ENCODE measurements around the gene NME9. TPM values are rescaled to one million over a fixed set of nuclear protein-coding genes. Genes with fewer than 3 reads are reported as not detected.

NME9 gene
- total RNA-seq, 4 donors from 2014 or later: 1.3 to 5.0 TPM; not detected in 2

DNA sequence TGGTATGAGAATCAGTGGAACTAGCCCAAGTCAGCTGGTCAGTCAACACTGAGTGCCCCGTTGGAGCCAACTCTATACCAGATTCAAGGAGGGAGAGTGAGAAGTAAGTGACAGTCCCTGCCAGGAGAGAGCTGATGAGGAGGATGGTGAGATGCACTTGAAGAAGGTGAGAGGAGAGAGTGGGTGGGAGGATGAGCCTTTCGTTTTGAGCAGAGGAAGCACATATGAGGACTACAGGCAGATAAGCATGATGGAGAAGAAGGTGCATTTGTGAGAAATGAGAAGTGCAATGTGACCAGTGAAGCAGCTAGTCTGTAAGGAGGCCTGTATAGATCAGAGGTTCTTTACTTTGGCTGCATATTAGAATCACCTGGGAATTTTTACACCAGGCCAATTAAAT, 40.4 kb downstream of the NME9 start:
- H3K4me1 ChIP-seq: no peaks in the 10 kb centered on the region
- no peaks in the 10 kb centered on the region for H3K27me3 ChIP-seq
- no peaks in the 10 kb centered on the region for H3K9me3 ChIP-seq
- TF ChIP-seq POLR2A (IDR thresholded peaks at IDR 0.05): no peak
- TF ChIP-seq, protein P1, sequence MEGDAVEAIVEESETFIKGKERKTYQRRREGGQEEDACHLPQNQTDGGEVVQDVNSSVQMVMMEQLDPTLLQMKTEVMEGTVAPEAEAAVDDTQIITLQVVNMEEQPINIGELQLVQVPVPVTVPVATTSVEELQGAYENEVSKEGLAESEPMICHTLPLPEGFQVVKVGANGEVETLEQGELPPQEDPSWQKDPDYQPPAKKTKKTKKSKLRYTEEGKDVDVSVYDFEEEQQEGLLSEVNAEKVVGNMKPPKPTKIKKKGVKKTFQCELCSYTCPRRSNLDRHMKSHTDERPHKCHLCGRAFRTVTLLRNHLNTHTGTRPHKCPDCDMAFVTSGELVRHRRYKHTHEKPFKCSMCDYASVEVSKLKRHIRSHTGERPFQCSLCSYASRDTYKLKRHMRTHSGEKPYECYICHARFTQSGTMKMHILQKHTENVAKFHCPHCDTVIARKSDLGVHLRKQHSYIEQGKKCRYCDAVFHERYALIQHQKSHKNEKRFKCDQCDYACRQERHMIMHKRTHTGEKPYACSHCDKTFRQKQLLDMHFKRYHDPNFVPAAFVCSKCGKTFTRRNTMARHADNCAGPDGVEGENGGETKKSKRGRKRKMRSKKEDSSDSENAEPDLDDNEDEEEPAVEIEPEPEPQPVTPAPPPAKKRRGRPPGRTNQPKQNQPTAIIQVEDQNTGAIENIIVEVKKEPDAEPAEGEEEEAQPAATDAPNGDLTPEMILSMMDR (IDR thresholded peaks at IDR 0.05): no peak
- no peak for DNase-seq
- no peak overlapping the region for H3K4me3 ChIP-seq
- intact Hi-C loops (cut with DNase I; ENCODE audit: low total_unique reads): no loop called here
- H3K27ac ChIP-seq: no peak overlapping the region
- no peaks in the 10 kb centered on the region for H3K36me3 ChIP-seq

DNA sequence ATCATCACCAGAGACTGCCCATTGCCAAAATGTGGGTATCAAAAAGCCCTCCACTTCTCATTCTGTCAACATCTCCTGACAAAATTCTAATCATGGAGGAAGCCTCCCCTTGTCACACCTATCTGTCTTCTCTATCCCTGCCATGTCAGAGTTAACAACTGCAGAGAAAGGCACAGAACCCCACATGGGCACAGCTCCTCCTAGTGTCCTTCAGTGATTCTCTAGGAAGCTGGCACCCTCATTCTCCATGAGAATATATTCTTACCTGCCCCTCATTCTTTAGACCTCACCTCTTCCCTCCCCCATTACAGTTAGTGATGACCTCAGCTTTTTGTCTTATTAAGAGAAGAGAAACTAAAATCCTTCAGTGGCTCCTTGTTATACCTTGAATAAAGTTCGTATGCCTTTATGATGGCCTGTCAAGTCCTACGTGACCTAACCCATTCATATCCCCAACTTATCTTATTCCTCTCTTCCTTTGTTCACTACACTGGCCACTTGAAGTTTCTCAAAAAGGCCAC, 44.6 kb downstream of the NME9 start:
- DNase-seq: no peak
- intact Hi-C loops (cut with DNase I; ENCODE audit: low total_unique reads): no loop called here

DNA sequence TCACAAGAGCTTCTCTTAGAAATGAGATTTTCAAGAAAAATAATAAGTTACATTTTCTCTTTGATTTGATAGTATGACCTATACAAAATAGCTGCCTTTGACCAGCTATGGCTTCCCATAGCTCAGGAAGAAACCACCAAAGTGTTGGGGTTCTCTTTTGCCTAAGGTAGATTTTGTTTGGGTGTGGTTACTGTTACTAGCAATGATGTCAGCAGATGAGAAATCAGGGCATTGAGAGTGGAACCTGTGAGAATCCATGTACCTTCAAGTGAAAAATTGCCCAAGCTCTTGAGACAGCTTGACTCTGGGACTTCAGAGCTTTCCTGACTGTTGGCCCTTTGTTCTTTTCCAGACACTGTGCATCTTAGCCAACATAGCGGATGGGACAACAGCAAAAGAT, 45.6 kb downstream of the NME9 start:
- no peak for DNase-seq
- Histone ChIP-seq H3K4me3 (no peak overlapping the region), H3K4me1 (no peaks in the 10 kb centered on the region), H3K27me3 (no peaks in the 10 kb centered on the region), H3K9me3 (no peaks in the 10 kb centered on the region), H3K27ac (no peak overlapping the region), H3K36me3 (no peaks in the 10 kb centered on the region)
- intact Hi-C loops (cut with DNase I; ENCODE audit: low total_unique reads): no loop called here
- TF ChIP-seq POLR2A (IDR thresholded peaks at IDR 0.05): no peak
- TF ChIP-seq, protein P1 (IDR thresholded peaks at IDR 0.05): no peak

More for the DNA sequence above, 44.6 kb downstream of the NME9 start:
- no peak overlapping the region for H3K4me3 ChIP-seq
- TF ChIP-seq POLR2A (IDR thresholded peaks at IDR 0.05): no peak
- no peak overlapping the region for H3K27ac ChIP-seq
- no peaks in the 10 kb centered on the region for H3K36me3 ChIP-seq
- H3K9me3 ChIP-seq: no peaks in the 10 kb centered on the region
- H3K4me1 ChIP-seq: no peaks in the 10 kb centered on the region
- H3K27me3 ChIP-seq: no peaks in the 10 kb centered on the region

DNA sequence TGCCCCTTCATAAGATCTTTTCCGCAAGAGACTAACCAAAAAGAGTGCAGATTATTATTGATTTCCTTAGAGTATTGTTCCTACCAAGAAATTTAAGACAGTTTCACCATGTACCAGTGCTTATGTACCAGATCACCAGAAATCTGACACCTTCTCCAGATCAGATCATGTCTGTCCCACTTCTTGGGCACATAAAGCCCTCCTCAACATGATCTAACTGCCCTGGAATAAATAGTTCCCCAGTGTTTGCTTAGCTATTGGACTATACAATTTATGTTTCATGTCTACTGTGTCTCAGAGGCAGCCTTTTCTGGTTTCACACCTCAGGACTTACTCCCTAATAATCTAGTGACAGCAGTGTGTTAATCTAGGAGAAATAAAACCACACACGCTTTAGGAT, 46.8 kb downstream of the NME9 start:
- Histone ChIP-seq H3K4me1 (no peaks in the 10 kb centered on the region), H3K27me3 (no peaks in the 10 kb centered on the region), H3K36me3 (no peaks in the 10 kb centered on the region), H3K4me3 (no peak overlapping the region), H3K9me3 (no peaks in the 10 kb centered on the region), H3K27ac (no peak overlapping the region)
- intact Hi-C loops (cut with DNase I; ENCODE audit: low total_unique reads): no loop called here
- no peak for DNase-seq
- TF ChIP-seq, protein P1 (IDR thresholded peaks at IDR 0.05): no peak
- no peak for TF ChIP-seq POLR2A (IDR thresholded peaks at IDR 0.05)

DNA sequence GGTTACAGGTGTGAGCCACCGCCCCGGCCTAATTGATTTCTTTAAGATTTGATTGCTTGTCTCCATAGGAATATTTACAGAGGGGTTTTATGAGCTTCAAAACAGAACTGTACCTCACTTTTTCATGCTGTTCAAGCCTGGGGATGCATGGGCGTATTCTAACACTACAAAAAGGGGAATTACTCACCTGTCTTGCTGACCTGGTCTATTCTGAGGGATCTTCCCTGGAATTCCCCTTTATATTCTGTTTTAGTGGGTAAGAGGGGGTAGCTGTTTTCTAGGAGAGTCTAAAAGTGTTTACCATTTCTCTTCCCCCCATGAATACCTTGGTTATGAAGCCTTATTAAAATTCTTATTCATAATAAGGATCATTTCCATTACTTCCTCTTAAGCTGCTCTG, 48.1 kb downstream of the NME9 start:
- Histone ChIP-seq H3K4me3 (no peak overlapping the region), H3K4me1 (no peaks in the 10 kb centered on the region), H3K36me3 (no peaks in the 10 kb centered on the region), H3K27me3 (no peaks in the 10 kb centered on the region), H3K27ac (no peak overlapping the region), H3K9me3 (no peaks in the 10 kb centered on the region)
- intact Hi-C loops (cut with DNase I; ENCODE audit: low total_unique reads): no loop called here
- TF ChIP-seq POLR2A (IDR thresholded peaks at IDR 0.05): no peak
- TF ChIP-seq, protein P1 (IDR thresholded peaks at IDR 0.05): no peak
- no peak for DNase-seq

Measured in uterus (tissue), 4 donors.